GM12891 (cell line): ENCODE data around the gene LILRB3.

Experiments
- POLR2A ChIP-seq: IDR thresholded peaks from 2 replicates; pipeline ENCODE4 v1.6.1; 2011; ENCODE audit warnings: low read depth, low read length, control low read depth
- POLR2AphosphoS5 ChIP-seq: IDR thresholded peaks from 2 replicates; pipeline ENCODE4 v1.6.1; 2011; ENCODE audit warnings: low read depth, low read length, control low read depth

DNA sequence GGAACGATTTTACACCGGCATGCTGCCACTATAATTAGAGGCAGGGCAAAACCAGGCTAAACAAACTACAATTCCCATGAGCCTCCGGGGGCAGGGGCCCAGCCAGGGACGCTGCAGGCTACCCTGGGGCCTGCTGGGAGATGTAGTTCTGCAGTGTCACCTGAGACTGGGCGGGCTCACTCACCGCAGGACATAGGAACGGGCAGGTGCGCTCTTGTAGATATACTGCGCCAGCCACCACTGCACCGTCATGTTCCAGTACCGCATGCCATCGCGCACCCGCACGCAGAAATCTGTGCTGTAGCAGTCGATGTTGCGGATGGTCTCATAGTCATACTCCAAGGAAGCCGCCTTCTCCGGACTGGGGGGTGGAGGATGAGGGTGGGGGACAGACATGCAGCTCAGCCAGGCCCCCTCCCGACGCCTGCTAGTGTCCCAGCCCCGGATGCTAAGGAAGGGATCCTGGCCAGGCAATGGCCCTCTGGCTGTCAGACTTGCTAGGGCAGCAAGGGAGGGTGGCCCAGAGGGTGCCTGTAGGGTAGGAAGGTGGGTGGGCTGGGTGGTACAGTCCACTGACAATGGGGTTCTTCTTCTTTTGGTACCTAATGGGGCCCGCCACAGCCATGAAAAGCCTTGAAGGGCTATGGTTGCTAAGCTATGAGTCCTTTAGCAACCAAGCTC, 44.1 kb downstream of the LILRB3 start:
- TF ChIP-seq POLR2A (no peak), POLR2AphosphoS5 (no peak)
